GM12891 (cell line): ENCODE results near the gene PPFIBP1.
A peak's percentile ranks its signal among the peaks of the same experiment; 100 is the strongest.

ENCODE experiments used
- DNase-seq: peaks from one replicate; pipeline ENCODE4 v3.0.0; 2011; ENCODE audit warnings: low spot score; ENCODE audit not compliant: insufficient read length
- FAIRE-seq: peaks from 2 replicates; lab custom pipeline; 2011; peaks lifted over from hg19 to GRCh38; lab: Jason Lieb, UNC
- PAX5 ChIP-seq: IDR thresholded peaks from 2 replicates; pipeline ENCODE4 v1.6.1; 2011; ENCODE audit warnings: low read length, moderate library complexity, mild to moderate bottlenecking; ENCODE audit not compliant: insufficient read depth, severe bottlenecking
- POLR2A ChIP-seq: IDR thresholded peaks from 2 replicates; pipeline ENCODE4 v1.6.1; 2011; ENCODE audit warnings: low read depth, low read length, control low read depth
- POLR2AphosphoS5 ChIP-seq: IDR thresholded peaks from 2 replicates; pipeline ENCODE4 v1.6.1; 2011; ENCODE audit warnings: low read depth, low read length, control low read depth
- POU2F2 ChIP-seq: IDR thresholded peaks from 2 replicates; pipeline ENCODE4 v1.6.1; 2011; ENCODE audit warnings: low read depth, mild to moderate bottlenecking, control low read depth, low read length, moderate library complexity
- SPI1 ChIP-seq: IDR thresholded peaks from 2 replicates; pipeline ENCODE4 v1.6.1; 2011; ENCODE audit warnings: low read depth, low read length, control low read depth
- TAF1 ChIP-seq: IDR thresholded peaks from 2 replicates; pipeline ENCODE4 v1.6.1; 2011; ENCODE audit warnings: low read depth, low read length, control low read depth

PPFIBP1 gene

GRCh38 chr12:27555925-27556778, 32.1 kb downstream of the PPFIBP1 start:
- DNase-seq (no peak), FAIRE-seq (peak; percentile 85)
- TF ChIP-seq PAX5 (no peak), SPI1 (no peak), POU2F2 (no peak), POLR2A (no peak), TAF1 (no peak), POLR2AphosphoS5 (no peak)

- FAIRE-seq (peak; percentile 13), DNase-seq (no peak)
- TF ChIP-seq POLR2AphosphoS5 (no peak), POU2F2 (no peak), PAX5 (no peak), TAF1 (no peak), POLR2A (no peak), SPI1 (no peak)
Observed at GRCh38 chr12:27560126-27560525, 36.1 kb downstream of the PPFIBP1 start.

- FAIRE-seq = peak; percentile 55
- DNase-seq = no peak
- TF ChIP-seq POLR2A = no peak
- no peak for TF ChIP-seq POU2F2
- TF ChIP-seq TAF1 = no peak
- TF ChIP-seq PAX5 = no peak
- TF ChIP-seq SPI1 = no peak
- TF ChIP-seq POLR2AphosphoS5 = no peak
Observed at GRCh38 chr12:27561535-27562350, 37.7 kb downstream of the PPFIBP1 start.

GRCh38 chr12:27564612-27565213, 40.7 kb downstream of the PPFIBP1 start:
- no peak for TF ChIP-seq POU2F2
- no peak for TF ChIP-seq POLR2AphosphoS5
- no peak for TF ChIP-seq TAF1
- TF ChIP-seq PAX5 = no peak
- TF ChIP-seq SPI1 = no peak
- no peak for TF ChIP-seq POLR2A
- no peak for FAIRE-seq
- DNase-seq = no peak

GRCh38 chr12:27566159-27566558, 42.2 kb downstream of the PPFIBP1 start:
- TF ChIP-seq POU2F2 (no peak), TAF1 (no peak), POLR2AphosphoS5 (no peak), PAX5 (no peak), SPI1 (no peak), POLR2A (no peak)
- no peak for DNase-seq
- no peak for FAIRE-seq

- TF ChIP-seq POU2F2 = no peak
- TF ChIP-seq POLR2A = no peak
- TF ChIP-seq TAF1 = no peak
- no peak for TF ChIP-seq POLR2AphosphoS5
- TF ChIP-seq PAX5 = no peak
- TF ChIP-seq SPI1 = no peak
- FAIRE-seq (no peak), DNase-seq (no peak)
Observed at GRCh38 chr12:27566626-27567025, 42.6 kb downstream of the PPFIBP1 start.

GRCh38 chr12:27571463-27571862, 47.5 kb downstream of the PPFIBP1 start:
- FAIRE-seq (peak; percentile 72), DNase-seq (no peak)
- TF ChIP-seq SPI1 = no peak
- TF ChIP-seq POLR2AphosphoS5 = no peak
- no peak for TF ChIP-seq POU2F2
- TF ChIP-seq PAX5 = no peak
- TF ChIP-seq POLR2A = no peak
- TF ChIP-seq TAF1 = no peak

GRCh38 chr12:27572486-27573255, 48.7 kb downstream of the PPFIBP1 start:
- no peak for FAIRE-seq
- TF ChIP-seq POU2F2 = no peak
- DNase-seq = no peak

DNA sequence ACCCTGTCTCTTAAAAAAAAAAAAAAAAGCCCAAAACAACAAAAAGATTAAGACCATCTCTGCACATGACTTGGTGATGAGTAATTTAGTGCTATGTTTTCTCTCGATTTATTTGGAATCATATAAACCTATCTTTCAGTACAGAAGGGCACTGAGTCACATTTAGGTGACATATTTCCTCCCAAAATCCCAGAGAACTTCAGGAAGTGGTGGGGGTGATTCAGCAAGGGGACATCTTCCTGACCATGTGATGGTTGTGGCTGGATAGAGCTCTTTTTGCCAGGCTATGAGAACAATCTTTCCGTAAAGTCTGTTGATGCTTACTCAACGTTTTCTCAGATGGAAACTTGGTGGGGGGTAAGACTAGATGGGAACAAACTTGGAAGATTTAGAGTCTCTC, 50.0 kb downstream of the PPFIBP1 start:
- DNase-seq (no peak), FAIRE-seq (peak; percentile 74)
- TF ChIP-seq PAX5 (no peak), POU2F2 (no peak), TAF1 (no peak), POLR2AphosphoS5 (no peak), SPI1 (no peak), POLR2A (no peak)
